GM21515 (cell line): ENCODE data around the gene KCTD10.

ENCODE experiments used
- ATAC-seq: cut with Tn5 transposase; IDR thresholded peaks from one replicate; pipeline ENCODE4 v1.9.1; 2021; ENCODE audit not compliant: unreplicated experiment

The KCTD10 gene, protein sequence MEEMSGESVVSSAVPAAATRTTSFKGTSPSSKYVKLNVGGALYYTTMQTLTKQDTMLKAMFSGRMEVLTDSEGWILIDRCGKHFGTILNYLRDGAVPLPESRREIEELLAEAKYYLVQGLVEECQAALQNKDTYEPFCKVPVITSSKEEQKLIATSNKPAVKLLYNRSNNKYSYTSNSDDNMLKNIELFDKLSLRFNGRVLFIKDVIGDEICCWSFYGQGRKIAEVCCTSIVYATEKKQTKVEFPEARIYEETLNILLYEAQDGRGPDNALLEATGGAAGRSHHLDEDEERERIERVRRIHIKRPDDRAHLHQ

DNA sequence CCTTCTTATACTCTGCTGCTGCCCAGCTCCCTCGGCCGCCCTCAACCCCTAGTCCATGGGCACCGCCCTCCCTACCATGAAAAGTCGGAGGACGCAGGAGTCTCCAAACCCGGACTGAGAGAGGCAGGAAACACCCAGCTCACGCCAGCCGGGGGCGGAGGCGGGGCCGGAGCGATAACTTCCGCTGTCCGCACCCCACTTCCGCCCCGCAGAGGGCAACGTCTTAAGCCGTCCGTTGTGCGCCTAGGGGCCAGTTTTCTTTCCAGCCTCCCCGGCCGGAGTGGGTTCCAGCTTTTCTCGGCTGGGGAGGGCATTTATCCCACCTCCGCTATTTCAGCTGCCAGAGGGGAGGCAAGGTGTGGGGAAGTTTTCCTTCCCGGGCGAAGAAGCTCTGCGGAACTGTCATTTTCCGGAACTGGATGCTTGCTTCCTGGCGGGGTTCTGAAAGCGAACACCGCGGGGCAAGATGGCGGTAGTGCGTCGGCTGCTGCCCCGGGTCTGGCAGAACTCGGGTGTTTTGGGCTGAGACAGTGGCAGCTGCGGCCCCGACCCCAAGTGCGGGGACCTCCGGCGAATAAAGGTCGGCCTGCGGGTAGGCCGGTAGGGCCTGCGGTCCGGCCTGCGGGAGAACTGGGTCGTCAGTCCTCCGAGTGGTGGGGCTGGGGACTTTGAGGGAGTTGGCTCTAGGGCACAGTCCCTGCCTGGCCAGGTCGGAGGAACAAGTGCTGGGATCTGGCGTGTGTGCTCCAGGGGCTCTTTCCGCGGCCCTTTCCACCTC lies at the start of gene KCTD10, which contains the start of gene UBE3B:
Gene KCTD10, minus strand, starts transcription at position 116 of the 778 bp plus-strand sequence. Its CDS starts 38 bp downstream, at position 78.
Gene UBE3B, plus strand, starts transcription at position 450 of the 778 bp plus-strand sequence. CDS start 5,918 bp downstream, outside the sequence.
- ATAC-seq: peak; percentile 91

DNA sequence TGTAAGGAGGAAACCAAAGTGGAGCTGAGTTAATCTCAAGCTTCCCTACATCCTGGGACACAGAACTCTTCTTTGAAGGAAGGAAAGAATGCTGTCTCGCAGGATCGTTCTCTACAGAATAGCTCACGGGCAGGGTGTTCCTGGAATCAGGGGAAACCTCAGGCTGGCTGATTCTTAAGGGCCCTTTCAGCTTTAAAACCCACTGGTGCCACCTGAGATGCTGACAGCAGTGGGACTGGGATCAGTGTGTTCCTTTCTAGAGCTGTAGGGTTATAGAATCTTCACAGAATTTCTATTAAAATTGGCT lies 48.1 kb upstream of the KCTD10 start:
- no peak for ATAC-seq

DNA sequence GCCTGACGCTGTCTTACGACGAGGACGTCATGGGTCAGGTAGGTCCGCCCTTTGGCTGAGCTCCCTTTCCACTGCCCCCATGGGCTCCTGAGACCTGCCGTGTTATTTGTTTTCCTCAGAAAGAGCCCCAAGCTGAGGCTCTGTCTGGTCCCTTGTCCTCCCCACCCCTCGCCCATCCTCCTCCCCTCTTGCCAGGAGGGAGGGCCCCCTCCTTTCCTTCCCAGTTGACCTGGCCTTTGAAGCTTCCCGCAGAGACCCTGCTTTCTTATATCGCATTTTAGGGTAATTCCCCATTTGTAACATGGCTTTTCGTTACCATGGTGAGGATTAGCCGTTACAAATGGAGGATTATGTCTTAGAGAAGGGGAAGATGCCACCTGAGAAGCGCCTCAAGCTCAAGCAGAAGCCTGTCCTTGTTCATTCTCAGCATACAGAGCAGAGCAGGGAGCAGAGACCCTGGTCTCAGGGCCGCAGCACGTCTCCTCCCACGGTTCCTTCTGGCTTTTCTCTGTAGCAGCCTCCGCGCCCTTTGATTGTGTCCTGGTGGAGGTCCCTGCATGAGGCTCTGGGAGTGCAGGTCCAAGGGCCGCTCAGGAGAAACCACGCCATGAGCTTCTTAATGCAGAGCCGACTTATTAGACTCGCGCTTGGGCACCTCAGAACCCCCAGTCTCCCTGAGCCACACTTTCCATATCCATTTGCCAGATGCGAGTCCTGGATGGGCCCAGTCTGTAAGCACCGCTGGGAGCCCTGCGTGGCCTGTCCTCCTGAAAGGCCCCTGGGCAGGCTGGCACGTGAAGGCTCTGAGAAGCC lies 47.6 kb upstream of the KCTD10 start:
- no peak for ATAC-seq

DNA sequence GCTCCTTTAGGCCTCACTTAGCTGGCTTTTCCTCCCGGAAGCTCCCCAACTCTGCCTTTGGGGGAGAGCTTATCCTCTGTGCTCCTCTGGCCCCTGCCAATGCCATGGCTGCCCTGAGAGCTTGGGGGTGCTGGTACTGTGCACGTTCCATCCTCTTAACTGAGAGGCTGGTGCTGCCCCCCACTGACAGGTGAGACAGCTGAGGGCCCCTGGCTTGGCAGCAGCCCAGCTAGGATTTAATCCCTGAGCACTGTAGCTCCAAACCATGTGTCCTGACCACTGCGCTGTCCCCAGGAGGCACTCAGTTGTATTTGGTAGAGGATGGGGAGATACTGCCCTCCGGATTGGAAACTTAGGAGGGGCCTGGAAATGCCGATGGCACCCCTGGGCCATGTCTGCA lies 46.4 kb upstream of the KCTD10 start:
- ATAC-seq: no peak

DNA sequence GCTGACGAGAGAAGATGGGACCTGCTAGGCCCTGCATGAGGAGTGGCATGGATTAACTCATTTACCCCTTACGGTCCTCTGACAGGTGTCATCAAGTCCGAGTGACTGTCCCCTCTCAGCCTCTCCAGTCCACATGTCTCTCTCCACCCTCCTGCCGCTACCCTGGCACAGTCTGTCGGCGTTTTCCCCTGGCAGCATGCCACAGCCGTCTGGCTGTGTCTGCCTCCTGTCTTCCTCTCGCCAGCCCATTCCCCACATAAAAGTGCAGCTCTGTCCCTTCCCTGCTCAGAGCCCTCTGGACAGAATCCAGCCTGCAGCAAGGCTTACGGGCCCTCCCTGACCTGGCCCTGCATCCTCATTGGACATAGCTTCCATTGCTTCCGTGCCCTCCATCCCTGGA lies 46.0 kb upstream of the KCTD10 start:
- ATAC-seq: no peak

DNA sequence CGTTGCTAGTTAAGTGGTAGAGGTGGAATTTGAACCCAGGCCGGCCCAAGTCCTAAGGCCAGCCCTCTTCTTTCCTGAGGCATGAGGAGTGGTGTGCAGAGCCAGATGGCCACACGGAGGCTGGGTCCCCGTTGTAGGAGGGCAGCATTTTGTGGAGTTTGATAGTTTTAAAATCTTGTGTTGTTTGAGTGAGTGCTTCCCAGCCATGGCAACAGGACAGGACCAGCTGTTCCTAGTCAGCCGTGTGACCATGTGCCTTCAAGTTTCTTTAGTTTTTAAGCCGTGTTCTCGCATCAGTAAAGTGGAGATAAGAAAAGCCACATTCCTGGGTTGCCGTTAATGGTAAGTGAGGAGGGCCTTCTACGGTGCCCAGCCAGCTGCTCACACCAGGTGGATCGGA lies 44.7 kb upstream of the KCTD10 start:
- no peak for ATAC-seq

DNA sequence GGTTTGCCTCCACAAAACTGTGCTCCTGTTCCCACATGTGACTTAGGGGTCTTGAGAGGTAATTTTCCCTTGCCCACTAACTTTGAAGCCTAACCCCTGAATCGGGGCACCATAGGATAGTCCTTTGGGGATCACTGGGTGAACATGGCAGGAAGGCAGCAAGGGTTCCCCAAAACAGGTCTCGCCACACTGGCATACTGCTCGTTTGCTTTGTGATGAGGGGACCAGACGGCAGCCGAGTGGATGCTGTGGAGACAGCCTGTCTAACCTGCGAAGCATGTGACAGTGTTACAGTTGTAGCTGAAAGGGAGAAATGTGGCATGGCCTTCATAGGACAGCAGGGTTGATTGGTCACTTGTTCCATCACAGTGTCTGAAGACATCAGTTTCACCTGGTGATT lies 42.7 kb upstream of the KCTD10 start:
- ATAC-seq: no peak

DNA sequence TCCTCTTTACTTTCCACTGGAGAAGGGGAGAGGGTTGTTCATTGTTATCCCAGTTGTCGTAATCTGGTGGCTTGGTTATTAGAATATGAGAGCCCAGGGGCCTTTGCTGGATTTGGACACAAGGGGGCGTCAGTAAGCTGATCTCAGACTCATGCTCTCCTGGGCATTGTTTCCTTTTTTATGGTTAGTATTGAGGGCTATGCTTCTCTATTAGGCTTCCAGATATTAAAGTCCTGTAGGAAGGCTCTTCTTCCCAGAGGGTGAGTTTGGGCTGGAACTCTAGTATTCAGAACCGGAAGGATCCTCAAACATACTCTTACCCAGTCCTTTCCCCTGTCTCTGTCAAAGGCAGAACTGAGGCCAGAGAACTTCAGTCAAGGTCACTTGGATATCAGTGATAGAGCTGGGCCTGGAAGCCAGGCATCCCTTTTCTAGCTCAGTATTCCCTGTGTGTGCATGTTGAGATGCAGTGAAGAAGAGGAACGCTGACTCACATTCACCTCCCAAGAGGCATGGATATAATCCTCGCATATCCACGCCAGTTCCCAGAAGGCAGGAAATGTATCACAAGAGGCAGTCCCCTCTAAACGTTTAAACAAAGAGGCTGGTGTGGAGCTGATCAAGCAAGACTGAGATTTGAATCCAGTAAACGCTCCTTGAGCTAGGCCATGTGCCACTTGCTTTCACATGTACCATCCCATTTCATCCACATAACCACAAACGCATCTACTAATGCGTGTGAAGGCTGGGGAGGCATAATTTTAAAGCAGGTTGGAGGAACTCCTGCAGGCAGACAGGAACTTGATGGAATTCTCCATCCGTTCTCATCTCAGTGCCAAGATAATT lies 41.9 kb upstream of the KCTD10 start:
- ATAC-seq: no peak

DNA sequence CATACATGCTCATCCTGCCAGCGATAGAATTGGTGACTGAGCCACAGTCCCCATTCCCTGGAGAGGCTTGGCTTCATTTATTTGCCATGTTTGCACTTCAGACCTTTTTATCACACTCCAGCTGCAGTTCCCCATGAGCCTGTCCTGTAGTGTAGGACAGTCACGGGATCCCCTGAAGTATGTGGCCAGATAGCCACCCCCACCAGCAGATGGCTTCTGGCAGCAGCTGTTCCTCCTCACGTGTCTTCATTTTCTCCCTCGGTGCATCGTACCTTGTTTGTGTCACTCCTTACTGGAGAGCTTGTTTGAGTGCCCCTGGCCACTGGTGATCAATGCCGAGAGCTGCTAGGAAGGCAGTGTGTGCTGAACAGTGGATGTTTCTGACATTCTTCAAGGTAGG lies 40.5 kb upstream of the KCTD10 start:
- no peak for ATAC-seq

DNA sequence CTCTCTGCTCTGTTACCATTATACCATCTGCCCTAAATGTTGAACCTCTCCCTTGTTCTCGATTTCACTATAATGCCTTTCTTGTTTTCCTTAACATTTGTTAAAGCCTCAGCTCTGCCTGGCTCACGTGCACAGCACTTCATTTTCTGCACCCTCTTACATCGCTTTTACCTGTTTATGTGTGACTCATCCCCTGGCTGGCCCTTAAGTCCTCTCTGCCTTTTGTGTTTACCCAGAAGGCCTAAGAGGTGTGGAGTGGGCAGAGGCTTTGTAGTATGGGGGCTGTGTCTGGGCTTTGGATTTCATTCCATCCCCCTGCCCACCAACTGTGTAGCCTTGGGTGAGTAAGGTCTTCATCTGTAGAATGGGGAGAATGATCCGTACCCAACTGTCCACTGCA lies 36.9 kb upstream of the KCTD10 start:
- no peak for ATAC-seq

DNA sequence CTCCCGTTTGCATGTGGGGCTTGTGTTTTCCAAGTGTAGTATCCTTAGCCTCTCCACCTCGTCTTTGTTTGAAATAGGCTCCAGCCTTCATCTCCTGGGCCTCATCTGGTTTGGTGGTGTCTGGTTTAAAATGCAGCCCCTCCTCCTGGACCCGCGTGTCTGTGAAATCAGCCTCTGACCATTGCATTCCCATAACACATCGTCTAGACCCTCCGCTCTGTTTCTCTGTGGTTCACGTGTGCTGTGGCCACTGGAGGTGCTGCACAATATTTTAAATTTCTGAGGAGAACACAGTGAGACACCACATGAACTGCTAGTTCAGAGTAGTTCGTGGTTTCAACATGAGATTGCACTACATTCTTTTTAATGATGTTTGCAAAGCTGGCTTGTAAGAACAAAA lies 36.0 kb upstream of the KCTD10 start:
- no peak for ATAC-seq

DNA sequence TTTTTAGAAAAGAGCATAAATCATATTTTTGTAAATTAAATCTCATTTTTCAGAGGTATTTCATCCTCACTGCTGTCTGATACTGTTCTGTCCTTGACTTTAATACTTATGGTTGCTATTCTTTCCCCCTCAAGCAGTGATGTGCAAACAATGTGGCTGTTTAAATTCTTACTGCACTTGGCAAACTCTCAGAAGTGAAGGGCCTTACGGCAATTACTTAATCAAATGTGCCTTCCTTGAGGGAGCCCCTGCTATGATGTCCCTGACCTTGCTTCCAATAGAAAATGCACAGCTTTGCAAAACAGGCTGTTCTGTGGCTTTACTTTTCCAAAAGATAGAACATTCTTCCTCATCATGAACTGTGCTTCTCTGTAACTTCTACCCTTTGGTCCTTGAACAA lies 35.5 kb upstream of the KCTD10 start:
- no peak for ATAC-seq

DNA sequence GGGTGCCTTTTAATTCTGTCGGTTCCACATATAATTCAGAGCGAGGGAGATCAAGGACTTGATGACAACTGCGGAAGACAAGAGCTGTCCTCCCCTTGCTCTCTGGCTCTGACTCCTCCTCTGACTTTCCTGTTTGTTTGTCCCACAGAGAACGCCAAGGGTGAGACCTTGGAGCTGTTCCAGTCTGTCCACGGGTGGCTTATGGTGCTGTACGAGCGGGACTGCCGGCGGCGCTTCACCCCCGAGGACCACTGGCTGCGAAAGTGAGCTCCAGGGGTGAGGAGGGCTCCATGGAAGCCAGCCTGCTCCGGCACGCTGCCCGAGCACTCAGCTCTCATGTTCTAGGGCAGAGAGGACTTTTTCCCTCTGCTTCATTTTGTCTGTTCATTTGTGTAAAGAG lies 33.1 kb upstream of the KCTD10 start:
- ATAC-seq: no peak

DNA sequence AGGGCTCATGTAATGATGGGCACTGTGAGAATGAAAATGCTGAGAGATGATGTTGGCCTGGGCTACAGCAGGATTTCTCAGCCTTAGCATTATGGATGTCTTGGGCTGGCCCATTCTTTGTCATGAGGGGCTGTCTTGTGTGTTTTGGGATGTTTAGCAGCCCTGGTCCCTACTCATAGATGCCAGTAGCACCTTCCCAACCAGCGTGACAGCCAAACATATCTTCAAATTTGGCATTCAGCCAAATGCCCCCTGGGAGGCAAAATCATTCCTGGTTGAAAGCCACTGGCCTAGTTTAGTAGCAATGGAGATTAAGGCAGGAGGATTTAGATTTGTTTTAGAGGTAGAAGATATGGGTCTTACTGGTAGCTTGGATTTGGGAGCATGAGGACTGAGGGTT lies 27.0 kb upstream of the KCTD10 start:
- no peak for ATAC-seq

DNA sequence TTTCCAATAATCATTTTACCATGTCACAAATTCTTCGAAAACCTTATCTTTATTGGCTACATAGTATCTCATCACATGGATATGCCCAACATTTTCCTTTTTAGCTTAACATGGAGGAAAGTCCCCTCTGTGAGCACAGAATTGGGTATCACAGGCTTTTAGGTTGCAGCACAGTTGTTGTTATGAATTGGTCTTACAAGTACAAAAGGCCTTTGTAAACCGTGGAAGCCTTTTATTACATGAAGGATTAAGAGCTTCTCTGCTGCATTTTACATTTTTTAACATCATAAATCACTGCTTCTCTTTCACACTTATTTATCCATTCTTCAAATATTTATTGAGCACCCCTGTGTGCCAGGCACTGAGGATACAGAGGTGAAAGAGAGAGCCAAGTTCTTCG lies 26.5 kb upstream of the KCTD10 start:
- ATAC-seq: no peak

DNA sequence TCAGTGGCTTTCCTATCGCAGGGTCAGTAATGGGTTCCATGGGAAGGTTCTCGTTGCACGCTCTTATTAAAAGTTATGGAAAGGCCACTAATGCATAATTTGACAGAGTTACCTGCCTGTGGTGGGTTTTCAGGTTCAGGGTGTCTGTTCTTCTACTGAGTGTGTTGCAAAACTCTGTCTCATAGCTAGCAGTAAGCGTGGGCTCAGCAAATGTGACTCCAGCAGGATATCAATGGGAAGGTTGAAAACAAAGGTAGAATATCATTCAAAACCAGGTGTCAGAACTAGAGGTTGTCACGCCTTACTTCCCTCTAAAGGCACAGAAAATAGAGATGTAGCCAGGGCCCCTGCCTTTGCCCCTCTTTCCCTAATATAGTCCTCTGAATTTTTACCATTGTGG lies 25.2 kb upstream of the KCTD10 start:
- no peak for ATAC-seq

DNA sequence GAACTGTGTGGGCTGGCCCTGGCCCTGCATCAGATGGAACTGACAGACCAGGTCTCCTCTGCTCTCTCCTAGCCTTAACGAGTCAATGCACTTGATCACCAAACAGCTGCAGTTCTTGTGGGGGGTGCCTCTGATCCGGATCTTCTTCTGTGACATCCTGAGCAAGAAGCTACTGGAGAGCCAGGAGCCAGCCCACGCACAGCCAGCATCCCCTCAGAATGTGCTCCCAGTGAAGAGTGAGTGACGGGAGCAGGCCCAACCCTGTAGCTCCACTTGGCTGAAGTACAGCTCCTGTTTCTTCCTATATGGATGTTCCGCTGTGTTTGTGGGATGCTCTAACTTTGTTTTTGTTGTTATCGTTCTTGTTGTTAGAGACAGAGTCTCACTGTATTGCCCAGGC lies 24.2 kb upstream of the KCTD10 start:
- ATAC-seq: no peak

DNA sequence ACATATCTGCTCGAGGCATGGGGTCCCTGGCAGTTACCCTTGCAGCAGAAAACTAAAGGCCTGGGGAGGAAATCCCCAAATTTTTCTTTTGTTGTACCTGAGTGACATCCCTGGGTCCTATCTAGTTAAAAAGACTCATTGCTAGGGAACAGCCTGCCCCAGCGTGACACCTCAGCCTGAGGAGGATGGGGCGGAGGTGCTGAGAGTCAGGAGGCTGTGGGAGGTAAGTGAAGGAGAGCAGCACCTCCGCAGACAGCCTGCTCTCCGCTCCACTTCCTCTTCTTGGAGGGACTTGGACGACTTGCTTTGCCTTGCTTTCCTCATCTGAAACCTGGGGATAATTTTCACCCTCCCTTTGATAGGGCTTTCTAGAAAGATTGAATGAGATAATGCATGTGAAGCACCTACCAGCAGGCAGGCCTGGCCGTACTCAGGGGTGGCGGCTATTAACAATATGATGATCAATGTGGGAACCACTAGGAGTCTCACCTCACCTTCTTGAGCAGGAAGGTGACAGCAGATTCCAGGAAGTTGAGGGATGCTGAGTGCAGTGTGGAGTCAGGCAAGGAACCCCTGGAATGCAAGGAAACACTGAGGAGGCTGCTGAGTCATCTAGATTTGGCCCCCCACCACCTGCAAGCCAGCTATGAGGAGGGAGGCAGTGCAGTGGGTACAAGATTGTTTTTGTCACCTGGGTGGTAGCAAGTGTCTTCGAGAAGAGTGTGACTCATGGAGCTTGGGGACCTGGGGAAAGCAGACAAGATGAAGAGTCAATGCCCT lies 23.5 kb upstream of the KCTD10 start:
- no peak for ATAC-seq

DNA sequence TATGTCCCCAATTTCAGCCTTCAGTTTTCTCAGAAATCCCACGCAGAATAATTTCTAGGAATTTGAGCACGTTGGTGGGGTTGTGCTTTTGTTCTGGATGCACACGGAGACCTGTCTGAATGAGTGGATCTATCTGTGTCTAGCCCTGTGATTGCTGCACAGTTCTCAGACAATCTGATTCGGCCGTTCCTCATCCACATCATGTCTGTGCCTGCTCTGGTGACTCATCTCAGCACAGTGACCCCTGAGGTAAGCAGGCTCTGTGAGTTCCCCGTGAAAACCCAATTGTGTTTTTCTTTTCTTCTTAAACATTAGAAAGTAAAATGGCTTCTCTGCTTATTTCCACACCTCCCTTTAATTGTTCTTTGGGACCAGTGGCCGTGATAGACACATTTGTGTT lies 20.6 kb upstream of the KCTD10 start:
- ATAC-seq: no peak

DNA sequence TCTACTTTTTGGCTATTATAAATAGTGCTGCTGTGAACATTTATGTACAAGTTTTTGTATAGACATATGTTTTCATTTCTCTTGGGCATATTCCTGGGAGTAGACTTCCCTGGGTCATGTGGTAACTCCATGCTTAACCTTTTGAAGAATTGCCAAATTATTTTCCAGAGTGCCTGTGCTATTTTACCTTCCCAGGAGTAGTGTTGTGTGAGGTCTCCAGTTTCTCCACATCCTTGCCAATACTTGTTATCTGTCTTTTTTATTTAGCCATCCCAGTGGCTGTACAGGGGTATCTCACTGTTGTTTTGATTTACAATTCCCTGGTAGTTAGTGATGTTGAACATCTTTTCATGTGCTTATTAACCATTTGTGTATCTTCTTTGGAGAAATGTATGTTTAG lies 19.2 kb upstream of the KCTD10 start:
- no peak for ATAC-seq
